ENCODE data around the gene SOX21. TPM values are rescaled to one million over a fixed set of nuclear protein-coding genes. Genes with fewer than 3 reads are reported as not detected.

SOX21 gene
- polyA plus RNA-seq, 2 donors, result 8.5 to 9.6 TPM

DNA sequence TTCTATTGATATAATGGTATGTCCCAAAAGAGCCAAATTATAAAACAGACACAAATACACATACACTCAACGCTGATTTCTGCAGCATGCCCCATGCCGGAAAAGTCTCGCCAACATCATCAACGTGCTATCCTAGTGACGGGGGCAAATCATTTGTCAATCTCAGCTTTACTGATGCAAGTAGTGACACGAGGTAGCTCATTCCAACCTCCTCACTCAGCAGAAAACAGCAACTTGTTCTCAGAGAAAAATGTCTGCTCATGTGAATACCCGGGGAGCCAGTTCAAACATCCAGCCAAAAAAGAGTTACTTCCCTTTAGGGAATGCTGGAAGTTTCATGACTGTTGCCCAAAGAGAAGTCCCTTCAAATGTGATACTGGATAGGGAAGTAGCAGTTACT, 46.3 kb downstream of the SOX21 start:
- Histone ChIP-seq H3K4me3 (ENCODE audit: low read depth in 1 of 2, low read length in 2 of 2) (no peak overlapping the region), H3K27me3 (ENCODE audit: control insufficient read depth in 1 of 2, insufficient read depth in 2 of 2, low read length in 2 of 2) (no peaks in the 10 kb centered on the region), H3K9me3 (ENCODE audit: control insufficient read depth in 2 of 2, insufficient read depth in 1 of 2, low read depth in 1 of 2, low read length in 1 of 2) (no peaks in the 10 kb centered on the region), H3K36me3 (ENCODE audit: control insufficient read depth in 2 of 2, insufficient read depth in 2 of 2, low read length in 1 of 2) (no peaks in the 10 kb centered on the region), H3K4me1 (ENCODE audit: control insufficient read depth in 2 of 2, insufficient read depth in 2 of 2, low read length in 1 of 2) (no peaks in the 10 kb centered on the region), H3K27ac (ENCODE audit: low read depth in 2 of 2, low read length in 1 of 2) (no peak overlapping the region)
- WGBS, 2 donors, result 74 to 77% methylated on average over 7 of the region's 7 CpGs

DNA sequence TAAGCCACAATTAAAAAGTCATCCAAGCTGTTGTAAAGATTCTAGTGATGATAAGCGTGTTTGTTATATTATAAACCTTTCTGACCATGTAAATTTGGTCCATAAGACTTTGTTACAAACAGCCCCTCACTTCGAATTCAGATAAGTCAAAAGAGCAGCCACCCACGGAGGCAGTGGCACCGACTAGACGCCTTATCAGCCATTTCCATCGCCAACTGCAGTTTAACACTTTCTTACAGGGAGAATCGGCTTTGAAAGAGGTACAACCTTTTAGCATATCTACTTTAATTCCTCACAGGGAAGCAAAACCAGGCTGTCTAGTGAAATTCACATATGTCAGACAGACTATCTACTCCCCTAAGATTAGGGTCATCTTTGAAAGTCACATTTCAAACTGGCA, 47.5 kb downstream of the SOX21 start:
- no peak overlapping the region for H3K4me3 ChIP-seq (ENCODE audit: low read depth in 1 of 2, low read length in 2 of 2)
- H3K4me1 ChIP-seq (ENCODE audit: control insufficient read depth in 2 of 2, insufficient read depth in 2 of 2, low read length in 1 of 2), result no peaks in the 10 kb centered on the region
- H3K27me3 ChIP-seq (ENCODE audit: control insufficient read depth in 1 of 2, insufficient read depth in 2 of 2, low read length in 2 of 2), result no peaks in the 10 kb centered on the region
- no peak overlapping the region for H3K27ac ChIP-seq (ENCODE audit: low read depth in 2 of 2, low read length in 1 of 2)
- WGBS, 2 donors, result 52 to 76% methylated on average over 7 of the region's 7 CpGs
- H3K36me3 ChIP-seq (ENCODE audit: control insufficient read depth in 2 of 2, insufficient read depth in 2 of 2, low read length in 1 of 2), result no peaks in the 10 kb centered on the region
- H3K9me3 ChIP-seq (ENCODE audit: control insufficient read depth in 2 of 2, insufficient read depth in 1 of 2, low read depth in 1 of 2, low read length in 1 of 2), result no peaks in the 10 kb centered on the region

DNA sequence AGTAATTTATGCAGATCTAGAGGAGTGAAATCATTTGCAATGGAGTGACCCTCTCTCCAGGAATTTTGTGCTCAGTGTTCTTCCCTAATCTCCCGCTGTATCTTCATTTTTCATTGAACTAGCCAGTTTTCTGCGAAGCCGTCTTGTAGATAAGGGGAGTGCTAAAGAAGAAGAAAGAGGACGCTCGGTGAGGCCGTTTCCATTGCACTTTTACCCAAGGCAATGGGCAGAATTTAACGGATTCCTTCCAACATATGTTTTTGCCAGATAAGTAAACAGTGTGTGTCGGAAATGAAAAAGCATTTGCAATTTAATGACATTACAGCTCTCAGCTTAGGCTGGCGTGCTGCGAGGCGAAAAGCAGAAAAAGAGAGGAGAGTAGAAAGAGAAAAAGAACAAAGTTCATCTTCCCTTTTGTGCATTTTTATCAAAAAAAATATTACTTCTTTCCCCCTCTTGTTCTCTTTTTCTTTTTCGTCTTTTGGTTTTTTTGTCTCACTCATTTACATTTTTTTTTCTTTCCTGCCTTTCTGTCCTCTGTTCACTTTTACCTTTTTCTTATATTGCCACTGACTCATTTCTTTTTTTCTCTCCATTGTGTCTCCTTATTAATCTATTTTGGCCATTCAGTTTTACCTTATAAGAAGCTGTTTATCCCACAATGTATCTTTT, 49.9 kb downstream of the SOX21 start:
- WGBS, 2 donors, result 41 to 63% methylated on average over 12 of the region's 12 CpGs
- no peaks in the 10 kb centered on the region for H3K4me1 ChIP-seq (ENCODE audit: control insufficient read depth in 2 of 2, insufficient read depth in 2 of 2, low read length in 1 of 2)
- no peaks in the 10 kb centered on the region for H3K36me3 ChIP-seq (ENCODE audit: control insufficient read depth in 2 of 2, insufficient read depth in 2 of 2, low read length in 1 of 2)
- no peaks in the 10 kb centered on the region for H3K27me3 ChIP-seq (ENCODE audit: control insufficient read depth in 1 of 2, insufficient read depth in 2 of 2, low read length in 2 of 2)
- no peak overlapping the region for H3K4me3 ChIP-seq (ENCODE audit: low read depth in 1 of 2, low read length in 2 of 2)
- no peak overlapping the region for H3K27ac ChIP-seq (ENCODE audit: low read depth in 2 of 2, low read length in 1 of 2)
- H3K9me3 ChIP-seq (ENCODE audit: control insufficient read depth in 2 of 2, insufficient read depth in 1 of 2, low read depth in 1 of 2, low read length in 1 of 2), result no peaks in the 10 kb centered on the region

DNA sequence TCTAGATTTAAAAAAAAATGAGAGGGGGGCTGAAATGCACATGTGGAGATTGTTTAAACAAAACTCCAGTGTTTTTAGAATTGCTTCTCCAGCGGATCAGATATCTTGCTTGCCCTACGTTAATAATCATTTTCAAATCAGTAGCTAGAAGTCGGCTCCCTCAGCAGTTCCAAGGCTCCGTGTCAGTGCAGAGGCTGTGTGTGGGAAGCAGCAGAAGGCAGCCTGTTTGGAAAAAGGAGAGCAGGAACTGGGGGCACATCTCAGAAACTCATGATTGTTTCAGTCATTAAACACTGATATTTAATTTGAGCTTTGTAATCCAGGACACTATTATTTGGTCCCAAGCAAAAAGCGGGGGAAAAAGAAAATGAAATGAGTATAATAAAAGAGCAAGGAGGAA, 50.9 kb downstream of the SOX21 start:
- Histone ChIP-seq H3K36me3 (ENCODE audit: control insufficient read depth in 2 of 2, insufficient read depth in 2 of 2, low read length in 1 of 2) (no peaks in the 10 kb centered on the region), H3K27me3 (ENCODE audit: control insufficient read depth in 1 of 2, insufficient read depth in 2 of 2, low read length in 2 of 2) (no peaks in the 10 kb centered on the region), H3K4me3 (ENCODE audit: low read depth in 1 of 2, low read length in 2 of 2) (no peak overlapping the region), H3K4me1 (ENCODE audit: control insufficient read depth in 2 of 2, insufficient read depth in 2 of 2, low read length in 1 of 2) (no peaks in the 10 kb centered on the region), H3K27ac (ENCODE audit: low read depth in 2 of 2, low read length in 1 of 2) (no peak overlapping the region), H3K9me3 (ENCODE audit: control insufficient read depth in 2 of 2, insufficient read depth in 1 of 2, low read depth in 1 of 2, low read length in 1 of 2) (no peaks in the 10 kb centered on the region)
- 44 to 70% methylated on average over 5 of the region's 5 CpGs for WGBS, 2 donors

DNA sequence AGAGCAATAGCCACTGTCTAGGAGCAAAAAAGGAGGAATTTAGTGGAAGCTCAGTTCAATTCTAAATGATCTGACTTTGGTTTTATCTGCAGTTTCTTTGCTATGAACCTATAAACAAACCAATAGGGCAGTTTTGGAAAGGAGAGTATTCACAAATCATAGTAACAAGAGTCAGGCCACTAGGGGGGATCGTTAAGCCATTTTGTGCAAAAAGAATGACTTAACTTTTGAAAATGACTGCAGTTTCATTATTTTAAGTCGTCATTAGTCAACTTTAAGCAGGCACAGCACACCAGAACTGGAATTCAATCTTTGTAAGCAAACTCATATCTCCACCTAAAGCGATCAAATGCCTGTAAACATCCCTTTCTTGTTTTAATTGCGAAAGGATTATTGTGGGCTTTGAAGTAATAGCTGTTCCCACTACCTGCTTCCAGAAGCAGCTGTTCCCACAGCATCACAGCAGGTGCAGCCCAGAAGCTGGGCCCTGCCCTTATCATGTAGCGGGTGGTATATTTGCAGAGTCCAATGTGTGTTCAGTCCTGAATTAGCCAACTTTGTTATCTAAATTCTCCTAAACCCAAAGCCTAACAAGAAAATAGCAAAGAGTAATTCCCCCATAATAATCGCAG, 51.5 kb downstream of the SOX21 start:
- no peaks in the 10 kb centered on the region for H3K27me3 ChIP-seq (ENCODE audit: control insufficient read depth in 1 of 2, insufficient read depth in 2 of 2, low read length in 2 of 2)
- H3K4me3 ChIP-seq (ENCODE audit: low read depth in 1 of 2, low read length in 2 of 2), result no peak overlapping the region
- no peaks in the 10 kb centered on the region for H3K36me3 ChIP-seq (ENCODE audit: control insufficient read depth in 2 of 2, insufficient read depth in 2 of 2, low read length in 1 of 2)
- H3K27ac ChIP-seq (ENCODE audit: low read depth in 2 of 2, low read length in 1 of 2), result no peak overlapping the region
- H3K9me3 ChIP-seq (ENCODE audit: control insufficient read depth in 2 of 2, insufficient read depth in 1 of 2, low read depth in 1 of 2, low read length in 1 of 2), result no peaks in the 10 kb centered on the region
- no peaks in the 10 kb centered on the region for H3K4me1 ChIP-seq (ENCODE audit: control insufficient read depth in 2 of 2, insufficient read depth in 2 of 2, low read length in 1 of 2)
- 37 to 52% methylated on average over 6 of the region's 6 CpGs for WGBS, 2 donors

Other genes starting within 250 kb of the SOX21 start
- gene DCT, start 232.9 kb downstream of the SOX21 start, polyA plus RNA-seq, result under 1 TPM; 0.02 to 0.04 TPM
- 1 to 10 TPM; 5.2 to 6.1 TPM for gene TGDS, start 116.4 kb downstream of the SOX21 start, polyA plus RNA-seq
- 1 to 10 TPM; 1.1 to 1.2 TPM for gene GPR180, start 110.7 kb downstream of the SOX21 start, polyA plus RNA-seq

All from esophagus (tissue), 2 donors.